ENCODE measurements around the gene ZBTB16.

DNA sequence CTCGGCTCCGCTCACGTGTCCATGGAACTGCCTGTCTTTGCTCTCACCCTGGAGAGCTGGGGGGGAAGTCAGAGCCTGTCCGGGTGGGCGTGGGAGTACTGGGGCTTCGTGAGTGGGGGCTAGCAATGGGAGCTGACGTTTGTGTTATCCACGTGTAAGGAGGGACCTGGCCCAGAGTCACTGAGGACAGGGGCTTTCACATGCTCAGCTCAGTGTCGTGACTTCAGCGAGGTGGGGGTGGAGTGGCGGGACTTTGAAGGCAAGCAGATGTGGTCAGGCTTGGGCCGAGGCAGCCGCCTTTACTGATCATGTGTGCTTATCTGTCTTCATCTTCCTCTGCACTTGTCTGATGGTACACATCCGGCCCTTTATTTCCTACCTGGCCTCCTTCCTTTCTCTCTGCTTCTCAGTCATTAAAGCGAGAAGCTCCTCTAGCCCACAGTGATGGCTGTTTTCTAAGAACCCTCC, 123.6 kb downstream of the ZBTB16 start:
- TF ChIP-seq, protein P1, sequence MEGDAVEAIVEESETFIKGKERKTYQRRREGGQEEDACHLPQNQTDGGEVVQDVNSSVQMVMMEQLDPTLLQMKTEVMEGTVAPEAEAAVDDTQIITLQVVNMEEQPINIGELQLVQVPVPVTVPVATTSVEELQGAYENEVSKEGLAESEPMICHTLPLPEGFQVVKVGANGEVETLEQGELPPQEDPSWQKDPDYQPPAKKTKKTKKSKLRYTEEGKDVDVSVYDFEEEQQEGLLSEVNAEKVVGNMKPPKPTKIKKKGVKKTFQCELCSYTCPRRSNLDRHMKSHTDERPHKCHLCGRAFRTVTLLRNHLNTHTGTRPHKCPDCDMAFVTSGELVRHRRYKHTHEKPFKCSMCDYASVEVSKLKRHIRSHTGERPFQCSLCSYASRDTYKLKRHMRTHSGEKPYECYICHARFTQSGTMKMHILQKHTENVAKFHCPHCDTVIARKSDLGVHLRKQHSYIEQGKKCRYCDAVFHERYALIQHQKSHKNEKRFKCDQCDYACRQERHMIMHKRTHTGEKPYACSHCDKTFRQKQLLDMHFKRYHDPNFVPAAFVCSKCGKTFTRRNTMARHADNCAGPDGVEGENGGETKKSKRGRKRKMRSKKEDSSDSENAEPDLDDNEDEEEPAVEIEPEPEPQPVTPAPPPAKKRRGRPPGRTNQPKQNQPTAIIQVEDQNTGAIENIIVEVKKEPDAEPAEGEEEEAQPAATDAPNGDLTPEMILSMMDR (IDR thresholded peaks at IDR 0.05 in 8 of 11, conservative IDR thresholded peaks at IDR 0.05 in 3 of 11) = no peak
- TF ChIP-seq POLR2AphosphoS5 (IDR thresholded peaks at IDR 0.05) = peak; percentile 58 to 75 (median 68)

Data from spleen (tissue), 7 donors.